NCI-H2227 treated with DMSO at 0.1 percent for 48 hours (cell line): ENCODE data around the gene CGB5.

Experiments used
- DNase-seq: peaks from one replicate; lab custom pipeline; 2025; lab: John Stamatoyannopoulos, UW

Gene CGB5

GRCh38 chr19:49086296-49086695, 42.6 kb downstream of the CGB5 start:
- no peak for DNase-seq

GRCh38 chr19:49091391-49092038, 47.9 kb downstream of the CGB5 start:
- DNase-seq = no peak

- no peak for DNase-seq
Measured at GRCh38 chr19:49092686-49093085, 49.0 kb downstream of the CGB5 start.
